Fibroblast of mammary gland (primary cell): ENCODE measurements around the gene TINAGL1.

ENCODE experiments used
- DNase-seq: peaks from one replicate; pipeline ENCODE4 v3.0.0-alpha.2; 2010; ENCODE audit warnings: low read depth
- H3K4me3 ChIP-seq: 2 replicates; pipeline ENCODE4 v1.5.1; 2011; ENCODE audit warnings: low read depth, mild to moderate bottlenecking, low read length, moderate library complexity; ENCODE audit not compliant: control insufficient read depth
- TF ChIP-seq, protein P1 (sequence below): conservative IDR thresholded peaks from 2 replicates; pipeline ENCODE4 v1.5.1; 2011; ENCODE audit warnings: low read depth, low read length, inconsistent platforms; ENCODE audit not compliant: control insufficient read depth, insufficient read depth

TINAGL1 gene

DNA sequence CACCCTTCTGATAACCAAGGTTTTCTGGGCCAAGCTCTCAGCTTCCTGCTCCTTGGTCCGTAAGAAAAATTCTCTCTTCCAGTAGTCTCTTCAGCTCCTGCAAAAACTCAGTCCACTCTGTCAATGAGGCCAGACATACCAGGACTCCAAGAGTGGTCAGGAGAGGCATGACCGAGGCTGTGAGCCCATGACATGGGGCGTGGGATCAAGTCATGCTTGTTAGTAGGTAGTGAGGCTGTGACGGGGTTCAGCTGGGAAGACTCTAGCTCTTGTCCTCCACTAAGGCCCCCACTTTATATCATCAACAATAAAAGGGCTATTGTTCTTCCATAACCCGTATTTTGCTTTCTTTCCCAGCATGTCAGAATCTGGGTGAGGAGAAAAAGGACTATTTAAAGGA lies 31.0 kb downstream of the TINAGL1 start:
- DNase-seq, result no peak
- TF ChIP-seq, protein P1, sequence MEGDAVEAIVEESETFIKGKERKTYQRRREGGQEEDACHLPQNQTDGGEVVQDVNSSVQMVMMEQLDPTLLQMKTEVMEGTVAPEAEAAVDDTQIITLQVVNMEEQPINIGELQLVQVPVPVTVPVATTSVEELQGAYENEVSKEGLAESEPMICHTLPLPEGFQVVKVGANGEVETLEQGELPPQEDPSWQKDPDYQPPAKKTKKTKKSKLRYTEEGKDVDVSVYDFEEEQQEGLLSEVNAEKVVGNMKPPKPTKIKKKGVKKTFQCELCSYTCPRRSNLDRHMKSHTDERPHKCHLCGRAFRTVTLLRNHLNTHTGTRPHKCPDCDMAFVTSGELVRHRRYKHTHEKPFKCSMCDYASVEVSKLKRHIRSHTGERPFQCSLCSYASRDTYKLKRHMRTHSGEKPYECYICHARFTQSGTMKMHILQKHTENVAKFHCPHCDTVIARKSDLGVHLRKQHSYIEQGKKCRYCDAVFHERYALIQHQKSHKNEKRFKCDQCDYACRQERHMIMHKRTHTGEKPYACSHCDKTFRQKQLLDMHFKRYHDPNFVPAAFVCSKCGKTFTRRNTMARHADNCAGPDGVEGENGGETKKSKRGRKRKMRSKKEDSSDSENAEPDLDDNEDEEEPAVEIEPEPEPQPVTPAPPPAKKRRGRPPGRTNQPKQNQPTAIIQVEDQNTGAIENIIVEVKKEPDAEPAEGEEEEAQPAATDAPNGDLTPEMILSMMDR, result no peak
- H3K4me3 ChIP-seq, result no peak overlapping the region

DNA sequence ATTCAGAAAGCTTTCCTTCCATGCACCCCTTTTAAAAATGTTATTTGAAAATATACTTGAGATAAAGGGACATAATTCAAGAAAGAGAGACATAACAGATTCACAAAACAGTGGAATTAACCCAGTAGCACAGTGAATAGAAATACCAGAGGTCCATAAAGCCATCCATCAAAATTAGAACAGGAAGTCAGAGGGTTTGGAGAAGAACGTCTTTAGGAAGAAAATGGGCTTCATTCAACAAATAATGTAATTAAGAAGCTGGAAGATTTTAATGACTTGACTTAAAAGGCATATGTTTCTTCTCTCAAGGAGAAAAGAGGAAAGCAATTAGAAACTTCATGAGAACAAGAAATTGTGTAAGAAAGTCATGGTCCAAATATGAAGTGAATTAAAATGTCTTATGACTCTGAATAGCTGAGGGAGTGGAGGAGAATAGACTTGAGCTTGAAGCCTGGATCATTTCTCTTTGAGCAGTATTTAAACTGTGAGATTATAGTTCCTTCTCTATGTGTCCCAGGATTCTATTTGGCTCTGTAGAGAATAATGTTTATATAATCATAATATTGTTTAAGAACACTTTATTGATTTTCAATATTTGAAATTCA lies 33.3 kb downstream of the TINAGL1 start:
- no peak for DNase-seq
- TF ChIP-seq, protein P1, result no peak

DNA sequence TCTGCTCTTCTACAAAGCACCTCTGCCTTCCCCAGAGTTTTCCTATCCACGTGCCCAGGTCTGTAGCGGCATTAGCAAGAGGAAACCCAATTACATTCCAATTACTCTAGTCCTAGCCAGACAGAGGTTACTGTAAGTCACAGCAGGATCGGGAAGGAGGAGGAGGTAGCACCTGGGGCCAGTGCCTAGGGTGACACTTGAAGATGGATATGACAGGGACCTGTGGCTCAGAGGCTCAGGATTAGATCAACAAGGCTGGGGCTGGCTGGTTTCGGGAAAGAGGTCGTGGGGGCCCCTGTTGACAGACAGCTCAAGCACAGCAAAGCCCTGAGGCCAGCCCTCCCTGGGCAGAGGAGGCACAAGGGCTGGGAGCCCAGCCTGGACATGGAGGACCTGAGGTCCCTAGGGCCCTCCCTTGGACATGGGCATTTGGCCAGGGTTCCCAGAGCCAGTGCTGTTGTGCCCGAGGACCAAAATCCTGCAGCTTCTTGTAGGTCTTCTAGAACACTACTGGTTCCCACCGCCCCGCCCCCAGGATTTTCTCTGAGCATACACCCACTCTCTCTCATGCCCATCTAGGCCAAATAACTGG lies 38.2 kb downstream of the TINAGL1 start:
- no peak overlapping the region for H3K4me3 ChIP-seq
- TF ChIP-seq, protein P1, result no peak
- no peak for DNase-seq

More for the DNA sequence above, 33.3 kb downstream of the TINAGL1 start:
- H3K4me3 ChIP-seq, result no peak overlapping the region

DNA sequence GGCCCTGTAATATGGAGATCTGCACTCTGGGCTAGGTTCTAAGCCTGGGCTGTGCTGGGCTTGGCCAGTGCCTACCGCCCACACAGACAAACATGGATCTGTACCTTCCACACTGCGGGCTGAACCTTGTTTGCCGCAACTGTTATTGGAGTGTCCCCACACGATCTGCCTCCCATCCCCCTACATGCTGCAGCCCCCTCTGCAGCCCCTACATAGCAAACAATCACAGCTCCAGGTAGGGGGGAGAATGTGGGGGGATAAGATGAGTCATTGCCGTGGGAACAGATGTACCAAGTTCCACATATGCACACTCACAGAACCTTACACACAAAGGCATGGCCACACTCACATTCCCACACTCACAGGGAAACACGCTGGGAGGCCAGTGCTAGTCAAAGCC lies 39.1 kb downstream of the TINAGL1 start:
- H3K4me3 ChIP-seq, result no peak overlapping the region
- TF ChIP-seq, protein P1, result no peak
- no peak for DNase-seq

DNA sequence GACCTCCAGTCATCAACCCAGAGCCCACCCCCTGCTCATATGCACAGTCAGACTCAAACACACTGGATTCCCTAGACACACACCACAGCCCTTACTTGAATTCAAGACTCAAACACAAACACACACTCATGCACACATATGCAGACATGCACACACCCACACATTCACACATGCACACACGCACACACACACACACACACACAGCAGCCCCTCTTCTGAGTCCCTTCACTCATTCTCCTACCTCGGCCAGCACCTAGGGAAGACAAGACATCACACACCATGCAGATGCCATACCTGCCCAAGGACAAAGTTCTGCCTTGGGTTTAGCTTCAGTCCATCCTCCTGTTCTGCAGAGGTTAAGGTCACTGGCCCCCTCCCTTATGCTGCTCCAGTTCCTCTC lies 39.6 kb downstream of the TINAGL1 start:
- DNase-seq, result no peak
- TF ChIP-seq, protein P1, result no peak
- H3K4me3 ChIP-seq, result no peak overlapping the region

DNA sequence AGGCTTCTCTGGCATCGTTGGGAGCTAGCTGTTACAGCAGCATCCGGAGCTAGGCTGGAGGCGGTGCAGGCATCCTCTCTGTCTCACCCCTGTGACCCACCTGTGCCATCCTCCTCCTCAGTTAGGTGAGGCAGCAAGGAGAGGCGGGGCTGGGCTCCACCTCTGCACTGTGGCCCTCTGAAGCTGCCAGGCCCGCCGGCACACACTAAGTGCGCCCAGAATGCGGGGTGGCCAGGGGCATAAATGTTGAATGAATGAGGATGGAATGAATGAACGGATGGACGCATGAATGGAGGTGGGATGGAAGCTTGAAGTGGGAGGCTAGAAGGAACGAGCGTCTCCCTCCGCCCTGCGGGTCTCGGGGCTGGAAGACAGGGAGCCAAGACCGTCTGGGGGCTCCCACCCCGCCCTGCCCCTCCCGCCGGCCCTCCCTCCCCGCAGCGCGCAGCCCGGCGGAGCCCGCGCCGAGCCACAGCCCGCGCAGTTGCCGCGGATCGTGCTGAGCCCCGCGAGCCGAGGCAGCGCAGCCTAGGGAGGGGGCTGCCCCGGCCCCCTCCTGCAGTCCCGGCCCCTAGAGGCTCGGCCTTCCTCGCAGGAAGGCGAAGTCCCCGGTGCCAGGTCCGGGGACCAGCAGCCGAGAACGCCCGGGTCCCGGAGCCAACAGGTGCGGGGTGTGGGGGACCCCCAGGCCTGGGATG lies 41.1 kb downstream of the TINAGL1 start, which contains the start of gene HCRTR1:
Gene HCRTR1, plus strand, starts transcription at position 472 of the 698 bp plus-strand sequence. CDS start 1,504 bp downstream, outside the sequence.
- peak within 1 kb of the TSS; percentile 39 for H3K4me3 ChIP-seq
- DNase-seq, result no peak
- TF ChIP-seq, protein P1, result no peak
